Hepatocyte (in vitro differentiated cells): ENCODE results near the gene MC1R.

ENCODE experiments used
- EZH2 ChIP-seq: fragments of 200-600 bp; sonication (generic); IDR thresholded peaks from 2 replicates; pipeline ENCODE4 v1.6.1; 2016; ENCODE audit warnings: antibody characterized with exemption, mild to moderate bottlenecking, borderline replicate concordance
- EZH2phosphoT487 ChIP-seq: fragments of 200-600 bp; sonication (generic); IDR thresholded peaks from one replicate; pipeline ENCODE4 v1.6.1; 2018; ENCODE audit warnings: antibody characterized with exemption, mild to moderate bottlenecking, low read depth, moderate library complexity; ENCODE audit not compliant: unreplicated experiment, severe bottlenecking
- TF ChIP-seq, protein P1 (sequence below): fragments of 200-600 bp; sonication (generic); IDR thresholded peaks from 2 replicates; pipeline ENCODE4 v1.5.1; 2016; ENCODE audit warnings: antibody characterized with exemption, mild to moderate bottlenecking; ENCODE audit not compliant: poor library complexity

DNA sequence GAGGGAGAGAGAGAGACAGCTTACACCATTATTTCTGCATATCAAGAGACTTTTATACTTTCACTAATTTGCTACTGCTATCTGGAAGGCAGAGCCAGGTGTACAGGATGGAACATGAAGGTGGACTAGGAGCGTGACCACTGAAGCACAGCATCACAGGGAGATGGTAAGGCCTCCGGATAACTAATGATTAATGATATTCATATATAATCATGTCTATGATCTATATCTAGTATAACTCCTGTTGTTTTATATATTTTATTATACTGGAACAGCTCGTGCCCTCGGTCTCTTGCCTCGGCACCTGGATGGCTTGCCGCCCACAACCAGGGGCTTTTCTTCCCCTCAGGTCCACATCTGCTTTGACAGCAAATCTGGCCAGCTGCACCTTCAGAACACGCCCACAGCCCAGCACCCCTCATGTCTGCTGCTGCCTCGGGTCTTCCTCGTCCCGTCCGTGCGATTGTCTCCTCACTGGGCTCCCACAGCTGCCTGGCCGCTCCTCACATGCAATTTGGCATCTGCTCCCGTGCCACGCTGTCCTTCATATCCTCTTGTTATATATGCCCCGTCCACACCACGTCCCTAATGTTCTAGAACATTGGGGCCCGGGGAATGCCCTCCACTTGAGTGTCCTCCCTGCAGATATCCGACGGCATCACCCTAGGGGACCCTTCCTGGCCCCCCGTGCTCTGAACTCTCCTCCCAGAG, 19.7 kb downstream of the MC1R start:
- TF ChIP-seq EZH2 (no peak), EZH2phosphoT487 (no peak)
- TF ChIP-seq, protein P1, sequence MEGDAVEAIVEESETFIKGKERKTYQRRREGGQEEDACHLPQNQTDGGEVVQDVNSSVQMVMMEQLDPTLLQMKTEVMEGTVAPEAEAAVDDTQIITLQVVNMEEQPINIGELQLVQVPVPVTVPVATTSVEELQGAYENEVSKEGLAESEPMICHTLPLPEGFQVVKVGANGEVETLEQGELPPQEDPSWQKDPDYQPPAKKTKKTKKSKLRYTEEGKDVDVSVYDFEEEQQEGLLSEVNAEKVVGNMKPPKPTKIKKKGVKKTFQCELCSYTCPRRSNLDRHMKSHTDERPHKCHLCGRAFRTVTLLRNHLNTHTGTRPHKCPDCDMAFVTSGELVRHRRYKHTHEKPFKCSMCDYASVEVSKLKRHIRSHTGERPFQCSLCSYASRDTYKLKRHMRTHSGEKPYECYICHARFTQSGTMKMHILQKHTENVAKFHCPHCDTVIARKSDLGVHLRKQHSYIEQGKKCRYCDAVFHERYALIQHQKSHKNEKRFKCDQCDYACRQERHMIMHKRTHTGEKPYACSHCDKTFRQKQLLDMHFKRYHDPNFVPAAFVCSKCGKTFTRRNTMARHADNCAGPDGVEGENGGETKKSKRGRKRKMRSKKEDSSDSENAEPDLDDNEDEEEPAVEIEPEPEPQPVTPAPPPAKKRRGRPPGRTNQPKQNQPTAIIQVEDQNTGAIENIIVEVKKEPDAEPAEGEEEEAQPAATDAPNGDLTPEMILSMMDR, result no peak
